GM03348 (cell line): ENCODE data around the gene ZRANB1.

Source experiments
- DNase-seq: peaks from one replicate; pipeline ENCODE4 v3.0.0; 2012; ENCODE audit warnings: low spot score

Gene ZRANB1

GRCh38 chr10:124921261-124921660 lies 20.7 kb upstream of the ZRANB1 start:
- no peak for DNase-seq

- DNase-seq, result no peak
Observed at GRCh38 chr10:124923684-124924083, 18.2 kb upstream of the ZRANB1 start.

GRCh38 chr10:124926548-124926947 lies 15.4 kb upstream of the ZRANB1 start:
- no peak for DNase-seq

GRCh38 chr10:124928087-124928486 lies 13.8 kb upstream of the ZRANB1 start:
- DNase-seq, result no peak

- DNase-seq, result no peak
Observed at GRCh38 chr10:124928545-124928944, 13.4 kb upstream of the ZRANB1 start.

- no peak for DNase-seq
Observed at GRCh38 chr10:124935946-124936345, 6.0 kb upstream of the ZRANB1 start.

GRCh38 chr10:124936813-124937212 lies 5.1 kb upstream of the ZRANB1 start:
- DNase-seq, result no peak

- DNase-seq, result no peak
Observed at GRCh38 chr10:124939290-124939689, 2.6 kb upstream of the ZRANB1 start.

- no peak for DNase-seq
Observed at GRCh38 chr10:124942317-124943169, 620 bp downstream of the ZRANB1 start.

- DNase-seq, result peak; percentile 63
Observed at GRCh38 chr10:124943301-124944092, 1.6 kb downstream of the ZRANB1 start.

- peak; percentile 49 for DNase-seq
Observed at GRCh38 chr10:124944982-124945381, 3.1 kb downstream of the ZRANB1 start.

GRCh38 chr10:124946945-124947344 lies 5.0 kb downstream of the ZRANB1 start:
- DNase-seq, result no peak

GRCh38 chr10:124949543-124949942 lies 7.6 kb downstream of the ZRANB1 start:
- peak; percentile 15 for DNase-seq

- DNase-seq, result no peak
Observed at GRCh38 chr10:124952123-124952522, 10.2 kb downstream of the ZRANB1 start.

- no peak for DNase-seq
Observed at GRCh38 chr10:124953421-124953820, 11.5 kb downstream of the ZRANB1 start.

- no peak for DNase-seq
Observed at GRCh38 chr10:124955243-124955642, 13.3 kb downstream of the ZRANB1 start.

- no peak for DNase-seq
Observed at GRCh38 chr10:124955868-124956267, 13.9 kb downstream of the ZRANB1 start.

GRCh38 chr10:124956764-124957163 lies 14.8 kb downstream of the ZRANB1 start:
- no peak for DNase-seq

- no peak for DNase-seq
Observed at GRCh38 chr10:124957404-124957947, 15.6 kb downstream of the ZRANB1 start.

- DNase-seq, result no peak
Observed at GRCh38 chr10:124959564-124959963, 17.6 kb downstream of the ZRANB1 start.

GRCh38 chr10:124961248-124961570 lies 19.3 kb downstream of the ZRANB1 start:
- DNase-seq, result no peak

GRCh38 chr10:124962421-124962820 lies 20.5 kb downstream of the ZRANB1 start:
- no peak for DNase-seq
